ENCODE data around the gene OLA1. TPM values are rescaled to one million over a fixed set of nuclear protein-coding genes. Genes with fewer than 3 reads are reported as not detected.
A peak's percentile ranks its signal among the peaks of the same experiment; 100 is the strongest.

OLA1 gene
- total RNA-seq, 1 donor = 59.9 TPM

GRCh38 chr2:174039551-174040416, 208.5 kb downstream of the OLA1 start:
- Histone ChIP-seq H3K27me3 (ENCODE audit: insufficient read depth, low read length) (no peaks in the 10 kb centered on the region), H3K4me1 (ENCODE audit: insufficient read depth, low read length) (peaks cover 54% of the 10 kb centered on the region), H3K9me3 (ENCODE audit: low read depth, low read length) (no peaks in the 10 kb centered on the region), H3K4me3 (ENCODE audit: low read length) (no peak overlapping the region)

GRCh38 chr2:174038462-174038861, 209.9 kb downstream of the OLA1 start:
- Histone ChIP-seq H3K9me3 (ENCODE audit: low read depth, low read length) (no peaks in the 10 kb centered on the region), H3K27me3 (ENCODE audit: insufficient read depth, low read length) (no peaks in the 10 kb centered on the region), H3K4me1 (ENCODE audit: insufficient read depth, low read length) (peaks cover 54% of the 10 kb centered on the region), H3K4me3 (ENCODE audit: low read length) (no peak overlapping the region)

GRCh38 chr2:174036825-174037224, 211.5 kb downstream of the OLA1 start:
- Histone ChIP-seq H3K9me3 (ENCODE audit: low read depth, low read length) (no peaks in the 10 kb centered on the region), H3K4me1 (ENCODE audit: insufficient read depth, low read length) (peaks cover 68% of the 10 kb centered on the region), H3K4me3 (ENCODE audit: low read length) (no peak overlapping the region), H3K27me3 (ENCODE audit: insufficient read depth, low read length) (no peaks in the 10 kb centered on the region)

- peaks cover 75% of the 10 kb centered on the region for H3K4me1 ChIP-seq (ENCODE audit: insufficient read depth, low read length)
Observed at GRCh38 chr2:174035981-174036742, 212.2 kb downstream of the OLA1 start.

GRCh38 chr2:174035117-174035635, 213.2 kb downstream of the OLA1 start:
- no peaks in the 10 kb centered on the region for H3K9me3 ChIP-seq (ENCODE audit: low read depth, low read length)

More at GRCh38 chr2:174035981-174036742, 212.2 kb downstream of the OLA1 start:
- Histone ChIP-seq H3K4me3 (ENCODE audit: low read length) (peak overlapping the region; percentile 5), H3K9me3 (ENCODE audit: low read depth, low read length) (no peaks in the 10 kb centered on the region), H3K27me3 (ENCODE audit: insufficient read depth, low read length) (no peaks in the 10 kb centered on the region)

GRCh38 chr2:174033163-174033550, 215.2 kb downstream of the OLA1 start:
- H3K4me3 ChIP-seq (ENCODE audit: low read length) = no peak overlapping the region
- H3K9me3 ChIP-seq (ENCODE audit: low read depth, low read length) = no peaks in the 10 kb centered on the region
- H3K27me3 ChIP-seq (ENCODE audit: insufficient read depth, low read length) = no peaks in the 10 kb centered on the region
- H3K4me1 ChIP-seq (ENCODE audit: insufficient read depth, low read length) = peaks cover 69% of the 10 kb centered on the region

More at GRCh38 chr2:174035117-174035635, 213.2 kb downstream of the OLA1 start:
- H3K4me3 ChIP-seq (ENCODE audit: low read length) = no peak overlapping the region
- peaks cover 80% of the 10 kb centered on the region for H3K4me1 ChIP-seq (ENCODE audit: insufficient read depth, low read length)
- H3K27me3 ChIP-seq (ENCODE audit: insufficient read depth, low read length) = no peaks in the 10 kb centered on the region

GRCh38 chr2:174031226-174031625, 217.1 kb downstream of the OLA1 start:
- Histone ChIP-seq H3K4me1 (ENCODE audit: insufficient read depth, low read length) (peaks cover 65% of the 10 kb centered on the region), H3K27me3 (ENCODE audit: insufficient read depth, low read length) (no peaks in the 10 kb centered on the region), H3K9me3 (ENCODE audit: low read depth, low read length) (no peaks in the 10 kb centered on the region), H3K4me3 (ENCODE audit: low read length) (no peak overlapping the region)

- no peaks in the 10 kb centered on the region for H3K27me3 ChIP-seq (ENCODE audit: insufficient read depth, low read length)
- peaks cover 78% of the 10 kb centered on the region for H3K4me1 ChIP-seq (ENCODE audit: insufficient read depth, low read length)
- no peak overlapping the region for H3K4me3 ChIP-seq (ENCODE audit: low read length)
- no peaks in the 10 kb centered on the region for H3K9me3 ChIP-seq (ENCODE audit: low read depth, low read length)
Observed at GRCh38 chr2:174028935-174029334, 219.4 kb downstream of the OLA1 start.

GRCh38 chr2:174027956-174028355, 220.4 kb downstream of the OLA1 start:
- Histone ChIP-seq H3K27me3 (ENCODE audit: insufficient read depth, low read length) (no peaks in the 10 kb centered on the region), H3K4me1 (ENCODE audit: insufficient read depth, low read length) (peaks cover 78% of the 10 kb centered on the region), H3K4me3 (ENCODE audit: low read length) (no peak overlapping the region), H3K9me3 (ENCODE audit: low read depth, low read length) (no peaks in the 10 kb centered on the region)

- H3K9me3 ChIP-seq (ENCODE audit: low read depth, low read length) = no peaks in the 10 kb centered on the region
- peaks cover 81% of the 10 kb centered on the region for H3K4me1 ChIP-seq (ENCODE audit: insufficient read depth, low read length)
- no peak overlapping the region for H3K4me3 ChIP-seq (ENCODE audit: low read length)
- H3K27me3 ChIP-seq (ENCODE audit: insufficient read depth, low read length) = no peaks in the 10 kb centered on the region
Observed at GRCh38 chr2:174026122-174026845, 222.0 kb downstream of the OLA1 start.

GRCh38 chr2:174025271-174026121, 222.8 kb downstream of the OLA1 start:
- no peak overlapping the region for H3K4me3 ChIP-seq (ENCODE audit: low read length)
- peaks cover 81% of the 10 kb centered on the region for H3K4me1 ChIP-seq (ENCODE audit: insufficient read depth, low read length)

GRCh38 chr2:174024524-174025270, 223.6 kb downstream of the OLA1 start:
- Histone ChIP-seq H3K4me3 (ENCODE audit: low read length) (no peak overlapping the region), H3K4me1 (ENCODE audit: insufficient read depth, low read length) (peaks cover 81% of the 10 kb centered on the region), H3K27me3 (ENCODE audit: insufficient read depth, low read length) (no peaks in the 10 kb centered on the region), H3K9me3 (ENCODE audit: low read depth, low read length) (no peaks in the 10 kb centered on the region)

More at GRCh38 chr2:174025271-174026121, 222.8 kb downstream of the OLA1 start:
- H3K9me3 ChIP-seq (ENCODE audit: low read depth, low read length) = no peaks in the 10 kb centered on the region
- no peaks in the 10 kb centered on the region for H3K27me3 ChIP-seq (ENCODE audit: insufficient read depth, low read length)
